ENCODE data around the gene HSD17B2. TPM values are rescaled to one million over a fixed set of nuclear protein-coding genes. Genes with fewer than 3 reads are reported as not detected.

Gene HSD17B2
- total RNA-seq, 1 experiment from 2014 or later: 3.1 TPM

- intact Hi-C loops (cut with micrococcal nuclease): no loop called here
- Histone ChIP-seq H2AFZ (ENCODE audit: low read length) (no peak overlapping the region), H3F3A (ENCODE audit: low read length, unreplicated experiment) (no peaks in the 10 kb centered on the region), H3K4me2 (ENCODE audit: low read length) (no peak overlapping the region), H3K9me3 (ENCODE audit: low read length) (no peaks in the 10 kb centered on the region), H4K20me1 (ENCODE audit: low read length) (no peaks in the 10 kb centered on the region), H3K4me3 (ENCODE audit: low read length) (no peak overlapping the region), H3K79me2 (ENCODE audit: low read length) (no peaks in the 10 kb centered on the region), H3K9ac (ENCODE audit: low read length) (no peak overlapping the region), H3K36me3 (ENCODE audit: low read depth, low read length) (no peaks in the 10 kb centered on the region), H3K27me3 (ENCODE audit: low read length) (no peaks in the 10 kb centered on the region), H3K27ac (ENCODE audit: low read length) (no peak overlapping the region), H3K9me2 (replicated peaks; ENCODE audit: low read length) (no peaks in the 10 kb centered on the region), H3K4me1 (ENCODE audit: insufficient read depth, low read length) (no peaks in the 10 kb centered on the region)
- TF ChIP-seq CTCF (conservative IDR thresholded peaks at IDR 0.05; ENCODE audit: low read depth, low read length) (no peak), EZH2phosphoT487 (IDR thresholded peaks at IDR 0.05; ENCODE audit: borderline replicate concordance, low read length) (no peak), EZH2 (IDR thresholded peaks at IDR 0.05; ENCODE audit: low read length, unreplicated experiment) (no peak)
- DNase-seq (no peak), ATAC-seq (no peak)
- no TSS peak for BruUV-seq (replicated peaks)
- CTCF ChIA-PET: no interaction called here
- POLR2A ChIA-PET (ENCODE audit: unreplicated experiment): no interaction called here
Measured at GRCh38 chr16:82118749-82119148, 83.7 kb downstream of the HSD17B2 start.

- CTCF ChIA-PET: no interaction called here
Measured at GRCh38 chr16:82119405-82119804, 84.4 kb downstream of the HSD17B2 start.

GRCh38 chr16:82124651-82125050 is 89.6 kb downstream of the HSD17B2 start:
- Histone ChIP-seq H3K4me2 (ENCODE audit: low read length) (no peak overlapping the region), H3K9me3 (ENCODE audit: low read length) (no peaks in the 10 kb centered on the region), H3K9me2 (replicated peaks; ENCODE audit: low read length) (no peaks in the 10 kb centered on the region), H2AFZ (ENCODE audit: low read length) (no peak overlapping the region), H3K4me1 (ENCODE audit: insufficient read depth, low read length) (no peaks in the 10 kb centered on the region), H3K79me2 (ENCODE audit: low read length) (no peaks in the 10 kb centered on the region), H3K9ac (ENCODE audit: low read length) (no peak overlapping the region), H4K20me1 (ENCODE audit: low read length) (no peaks in the 10 kb centered on the region), H3K4me3 (ENCODE audit: low read length) (no peak overlapping the region), H3K36me3 (ENCODE audit: low read depth, low read length) (no peaks in the 10 kb centered on the region), H3K27me3 (ENCODE audit: low read length) (no peaks in the 10 kb centered on the region), H3F3A (ENCODE audit: low read length, unreplicated experiment) (no peaks in the 10 kb centered on the region), H3K27ac (ENCODE audit: low read length) (no peak overlapping the region)
- DNase-seq (no peak), ATAC-seq (no peak)
- CTCF ChIA-PET: no interaction called here
- POLR2A ChIA-PET (ENCODE audit: unreplicated experiment): no interaction called here
- intact Hi-C loops (cut with micrococcal nuclease): no loop called here
- no TSS peak for BruUV-seq (replicated peaks)
- no peak for TF ChIP-seq CTCF (conservative IDR thresholded peaks at IDR 0.05; ENCODE audit: low read depth, low read length)
- TF ChIP-seq EZH2 (IDR thresholded peaks at IDR 0.05; ENCODE audit: low read length, unreplicated experiment): no peak
- TF ChIP-seq EZH2phosphoT487 (IDR thresholded peaks at IDR 0.05; ENCODE audit: borderline replicate concordance, low read length): no peak

More at GRCh38 chr16:82119405-82119804, 84.4 kb downstream of the HSD17B2 start:
- no peak overlapping the region for H3K4me2 ChIP-seq (ENCODE audit: low read length)
- H3K27ac ChIP-seq (ENCODE audit: low read length): no peak overlapping the region
- no peaks in the 10 kb centered on the region for H3F3A ChIP-seq (ENCODE audit: low read length, unreplicated experiment)
- TF ChIP-seq EZH2phosphoT487 (IDR thresholded peaks at IDR 0.05; ENCODE audit: borderline replicate concordance, low read length) (no peak), EZH2 (IDR thresholded peaks at IDR 0.05; ENCODE audit: low read length, unreplicated experiment) (no peak), CTCF (conservative IDR thresholded peaks at IDR 0.05; ENCODE audit: low read depth, low read length) (no peak)
- intact Hi-C loops (cut with micrococcal nuclease): no loop called here
- DNase-seq (no peak), ATAC-seq (no peak)
- no peaks in the 10 kb centered on the region for H4K20me1 ChIP-seq (ENCODE audit: low read length)
- POLR2A ChIA-PET (ENCODE audit: unreplicated experiment): no interaction called here
- BruUV-seq (replicated peaks): no TSS peak
- H3K27me3 ChIP-seq (ENCODE audit: low read length): no peaks in the 10 kb centered on the region
- H3K36me3 ChIP-seq (ENCODE audit: low read depth, low read length): no peaks in the 10 kb centered on the region
- H3K4me1 ChIP-seq (ENCODE audit: insufficient read depth, low read length): no peaks in the 10 kb centered on the region
- H3K9me2 ChIP-seq (replicated peaks; ENCODE audit: low read length): no peaks in the 10 kb centered on the region
- no peaks in the 10 kb centered on the region for H3K79me2 ChIP-seq (ENCODE audit: low read length)
- H3K4me3 ChIP-seq (ENCODE audit: low read length): no peak overlapping the region
- no peaks in the 10 kb centered on the region for H3K9me3 ChIP-seq (ENCODE audit: low read length)
- H3K9ac ChIP-seq (ENCODE audit: low read length): no peak overlapping the region
- no peak overlapping the region for H2AFZ ChIP-seq (ENCODE audit: low read length)
